Skeletal muscle tissue (tissue), 5 donors: ENCODE measurements around the gene KRTAP9-6. TPM values are rescaled to one million over a fixed set of nuclear protein-coding genes. Genes with fewer than 3 reads are reported as not detected.

ENCODE experiments used
- H3K27ac ChIP-seq: one replicate; pipeline ENCODE4 v1.7.0; 2013; ENCODE audit warnings: mild to moderate bottlenecking, low read depth, low read length, inconsistent platforms
- H3K27me3 ChIP-seq, 3 donors: one replicate each; pipeline ENCODE4 v1.7.0; 2013; ENCODE audit warnings: low read length in 3 of 3; ENCODE audit not compliant: control insufficient read depth in 3 of 3, insufficient read depth in 3 of 3
- H3K36me3 ChIP-seq, 3 donors: one replicate each; pipeline ENCODE4 v1.7.0; 2013; ENCODE audit warnings: low read length in 3 of 3; ENCODE audit not compliant: control insufficient read depth in 3 of 3, insufficient read depth in 3 of 3
- H3K4me1 ChIP-seq, 3 donors: one replicate each; pipeline ENCODE4 v1.7.0; 2013; ENCODE audit warnings: low read length in 3 of 3, mild to moderate bottlenecking in 3 of 3; ENCODE audit not compliant: control insufficient read depth in 3 of 3, insufficient read depth in 3 of 3
- H3K4me3 ChIP-seq, 3 donors: one replicate each; pipeline ENCODE4 v1.7.0; 2013; ENCODE audit warnings: low read length in 3 of 3
- H3K9ac ChIP-seq, 3 donors: one replicate each; pipeline ENCODE4 v1.7.0; 2013; ENCODE audit warnings: low read length in 3 of 3, mild to moderate bottlenecking in 3 of 3, moderate library complexity in 2 of 3, low read depth in 1 of 3
- H3K9me3 ChIP-seq, 3 donors: one replicate each; pipeline ENCODE4 v1.7.0; 2013; ENCODE audit warnings: low read length in 3 of 3; ENCODE audit not compliant: control insufficient read depth in 3 of 3
- small RNA-seq: library from RNA; depleted of rRNA; stranded (forward); fragments of <200 nt; gene quantifications from one replicate; pipeline ENCODE3, GENCODE V24; 2014
- total RNA-seq: library from RNA; depleted of rRNA; stranded (reverse); fragments of >200 nt; gene quantifications from one replicate; pipeline ENCODE4 v1.2.3, GENCODE V29; 2014
- donor health status: Osteomylitis.

Gene KRTAP9-6
- total RNA-seq, 1 donor from 2014 or later, result not detected

DNA sequence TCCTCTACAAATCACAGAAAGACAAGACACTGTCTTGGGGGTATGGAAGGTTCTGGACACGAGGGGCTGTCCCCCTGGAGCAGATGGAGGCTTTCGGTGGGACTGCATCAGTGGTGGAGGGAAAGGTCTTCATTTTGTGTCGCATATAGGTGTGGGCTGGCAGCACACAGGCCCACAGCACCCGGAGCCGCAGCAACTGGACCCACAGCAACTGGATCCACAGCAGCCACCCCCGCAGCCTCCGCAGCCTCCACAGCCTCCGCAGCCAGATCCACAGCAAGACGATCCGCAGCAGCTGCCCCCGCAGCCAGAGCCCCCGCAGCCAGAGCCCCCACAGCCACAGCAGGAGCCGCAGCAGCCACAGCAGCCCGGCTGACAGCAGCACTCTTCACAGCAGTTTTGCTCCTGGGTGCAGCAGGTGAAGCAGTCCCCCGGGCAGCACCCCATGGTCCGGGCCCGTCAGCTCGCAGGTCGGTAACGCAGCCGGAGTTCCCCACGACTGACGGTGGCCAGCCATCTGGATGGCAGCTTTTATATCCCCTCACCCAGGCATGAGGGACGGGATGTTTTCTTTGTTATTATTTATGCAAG, 50.1 kb downstream of the KRTAP9-6 start, which contains the start of gene KRTAP17-1:
KRTAP17-1 (minus strand) TSS at position 507 of the 591 bp plus-strand sequence; CDS start at position 447, 60 bp downstream.
- Histone ChIP-seq H3K27me3 (peaks cover 4 to 12% (median 10%) of the 10 kb centered on the region in 3 donors), H3K9me3 (peaks cover 0 to 3% (median 0%) of the 10 kb centered on the region in 3 donors), H3K4me3 (no peak within 1 kb of the TSS)

More for the DNA sequence above, 50.1 kb downstream of the KRTAP9-6 start, which contains the start of gene KRTAP17-1:
- Histone ChIP-seq H3K9ac (no peak within 1 kb of the TSS), H3K36me3 (no peaks in the 10 kb centered on the region), H3K4me1 (no peaks in the 10 kb centered on the region), H3K27ac (no peak within 1 kb of the TSS)

Small RNA genes within 50 kb of the gene (small RNA-seq; reads per million reads assigned to genes)
- not detected for gene KRTAP9-10P

Other genes with a start within 250 kb of the KRTAP9-6 start
- gene KRTAP1-5, start 238.2 kb upstream of the KRTAP9-6 start, total RNA-seq, result not detected
- not detected for gene KRTAP1-4, start 235.2 kb upstream of the KRTAP9-6 start, total RNA-seq
- not detected for gene KRTAP1-3, start 230.5 kb upstream of the KRTAP9-6 start, total RNA-seq
- not detected for gene KRTAP1-1, start 223.9 kb upstream of the KRTAP9-6 start, total RNA-seq
- gene KRTAP2-1, start 218.1 kb upstream of the KRTAP9-6 start, total RNA-seq, result not detected
- not detected for gene KRTAP2-2, start 210.1 kb upstream of the KRTAP9-6 start, total RNA-seq
- gene KRTAP2-3, start 205.3 kb upstream of the KRTAP9-6 start, total RNA-seq, result not detected
- not detected for gene KRTAP2-4, start 199.5 kb upstream of the KRTAP9-6 start, total RNA-seq
- gene KRTAP4-7, start 181.2 kb upstream of the KRTAP9-6 start, total RNA-seq, result not detected
- not detected for gene KRTAP4-8, start 167.2 kb upstream of the KRTAP9-6 start, total RNA-seq
- gene KRTAP4-16, start 163.2 kb upstream of the KRTAP9-6 start, total RNA-seq, result not detected
- not detected for gene KRTAP4-9, start 160.0 kb upstream of the KRTAP9-6 start, total RNA-seq
- gene KRTAP4-11, start 147.0 kb upstream of the KRTAP9-6 start, total RNA-seq, result not detected
- gene KRTAP4-12, start 141.2 kb upstream of the KRTAP9-6 start, total RNA-seq, result not detected
- gene KRTAP4-6, start 124.8 kb upstream of the KRTAP9-6 start, total RNA-seq, result not detected
- gene KRTAP4-5, start 115.6 kb upstream of the KRTAP9-6 start, total RNA-seq, result not detected
- gene KRTAP4-4, start 104.6 kb upstream of the KRTAP9-6 start, total RNA-seq, result not detected
- not detected for gene KRTAP4-3, start 97.2 kb upstream of the KRTAP9-6 start, total RNA-seq
- gene KRTAP4-2, start 87.2 kb upstream of the KRTAP9-6 start, total RNA-seq, result not detected
- not detected for gene KRTAP4-1, start 80.5 kb upstream of the KRTAP9-6 start, total RNA-seq
- gene KRTAP9-1, start 75.5 kb upstream of the KRTAP9-6 start, total RNA-seq, result not detected
- not detected for gene KRTAP9-2, start 38.7 kb upstream of the KRTAP9-6 start, total RNA-seq
- not detected for gene KRTAP9-3, start 32.9 kb upstream of the KRTAP9-6 start, total RNA-seq
- gene KRTAP9-8, start 27.4 kb upstream of the KRTAP9-6 start, total RNA-seq, result not detected
- gene KRTAP9-4, start 15.7 kb upstream of the KRTAP9-6 start, total RNA-seq, result not detected
- gene KRTAP9-9, start 10.0 kb upstream of the KRTAP9-6 start, total RNA-seq, result not detected
- not detected for gene KRTAP9-7, start 10.3 kb downstream of the KRTAP9-6 start, total RNA-seq
- gene KRTAP29-1, start 37.5 kb downstream of the KRTAP9-6 start, total RNA-seq, result not detected
- gene KRTAP16-1, start 43.9 kb downstream of the KRTAP9-6 start, total RNA-seq, result not detected
- not detected for gene KRTAP17-1, start 50.3 kb downstream of the KRTAP9-6 start, total RNA-seq
- gene KRT33A, start 85.5 kb downstream of the KRTAP9-6 start, total RNA-seq, result not detected
- not detected for gene KRT33B, start 104.4 kb downstream of the KRTAP9-6 start, total RNA-seq
- gene KRT34, start 116.9 kb downstream of the KRTAP9-6 start, total RNA-seq, result not detected
- 3.1 TPM for gene KRT31, start 132.2 kb downstream of the KRTAP9-6 start, total RNA-seq
- gene KRT37, start 159.2 kb downstream of the KRTAP9-6 start, total RNA-seq, result not detected
- not detected for gene KRT38, start 175.6 kb downstream of the KRTAP9-6 start, total RNA-seq
- not detected for gene KRT32, start 202.0 kb downstream of the KRTAP9-6 start, total RNA-seq
- not detected for gene KRT35, start 215.8 kb downstream of the KRTAP9-6 start, total RNA-seq
- gene KRT36, start 224.5 kb downstream of the KRTAP9-6 start, total RNA-seq, result not detected
- gene KRT13, start 240.2 kb downstream of the KRTAP9-6 start, total RNA-seq, result not detected